Activated T-helper 2 cell treated with anti-CD3 and anti-CD28 coated beads, Interferon-gamma antibody, Interleukin-2, Interleukin-4, amounts not matched to agents 10 μg/mL and 5 μg/mL and 100 μg/mL, durations not matched to agents 14 hours and 24 hours and 36 hours (primary cell): ENCODE results near the gene C19orf47. TPM values are rescaled to one million over a fixed set of nuclear protein-coding genes. Genes with fewer than 3 reads are reported as not detected.
"Not testable (repeated sequence)": the region's sequence is repeated elsewhere in the genome, so short reads cannot be mapped to it uniquely, and the experiment has no call there.

Experiments used
- DNase-seq: peaks from one replicate; pipeline ENCODE4 v3.0.0; 2021; ENCODE audit warnings: low spot score
- H3K27ac Mint-ChIP-seq: one replicate; pipeline ENCODE4 v1.8.0; 2021; ENCODE audit warnings: mixed read lengths
- H3K27me3 Mint-ChIP-seq: one replicate; pipeline ENCODE4 v1.8.0; 2021; ENCODE audit warnings: low read depth, mixed read lengths
- H3K36me3 Mint-ChIP-seq: one replicate; pipeline ENCODE4 v1.8.0; 2021; ENCODE audit warnings: low read depth, mixed read lengths
- H3K4me1 Mint-ChIP-seq: one replicate; pipeline ENCODE4 v1.8.0; 2021; ENCODE audit warnings: low read depth, mixed read lengths
- H3K4me3 Mint-ChIP-seq: one replicate; pipeline ENCODE4 v1.8.0; 2021; ENCODE audit warnings: low read depth, mild to moderate bottlenecking, moderate library complexity, mixed read lengths
- H3K9me3 Mint-ChIP-seq: one replicate; pipeline ENCODE4 v1.8.0; 2021; ENCODE audit warnings: mixed read lengths
- intact Hi-C: fragments of 100-400 bp; cut with micrococcal nuclease; formaldehyde crosslinking; loops from one replicate; pipeline ENCODE4 v1.15.1; 2023
- total RNA-seq: library from RNA; stranded (reverse); gene quantifications from 2 replicates; pipeline ENCODE4 v1.2.3, GENCODE V29; 2022

The C19orf47 gene
- total RNA-seq, 1 donor from 2014 or later = 22.4 TPM

- Mint-ChIP-seq H3K9me3 (no peaks in the 10 kb centered on the region), H3K4me3 (no peak overlapping the region), H3K27me3 (no peaks in the 10 kb centered on the region), H3K4me1 (no peaks in the 10 kb centered on the region), H3K27ac (no peak overlapping the region), H3K36me3 (peaks cover 40% of the 10 kb centered on the region)
- no peak for DNase-seq
- intact Hi-C loops = no loop called here
Measured at GRCh38 chr19:40335101-40335500, 13.1 kb downstream of the C19orf47 start.

- H3K4me3 Mint-ChIP-seq, H3K4me1 Mint-ChIP-seq, H3K27me3 Mint-ChIP-seq, H3K9me3 Mint-ChIP-seq, DNase-seq, H3K27ac Mint-ChIP-seq, intact Hi-C loops: not testable (repeated sequence)
- peaks cover 41% of the 10 kb centered on the region for H3K36me3 Mint-ChIP-seq
Measured at GRCh38 chr19:40333083-40333482, 15.1 kb downstream of the C19orf47 start.

GRCh38 chr19:40332669-40333068, 15.5 kb downstream of the C19orf47 start:
- Mint-ChIP-seq H3K9me3 (no peaks in the 10 kb centered on the region), H3K36me3 (peaks cover 41% of the 10 kb centered on the region)

GRCh38 chr19:40331052-40331451, 17.1 kb downstream of the C19orf47 start:
- Mint-ChIP-seq H3K4me3 (no peak overlapping the region), H3K36me3 (peaks cover 48% of the 10 kb centered on the region), H3K27ac (no peak overlapping the region), H3K9me3 (no peaks in the 10 kb centered on the region), H3K4me1 (no peaks in the 10 kb centered on the region), H3K27me3 (no peaks in the 10 kb centered on the region)
- intact Hi-C loops = no loop called here
- DNase-seq = no peak

More at GRCh38 chr19:40332669-40333068, 15.5 kb downstream of the C19orf47 start:
- intact Hi-C loops = no loop called here
- no peak overlapping the region for H3K4me3 Mint-ChIP-seq
- H3K27ac Mint-ChIP-seq = no peak overlapping the region
- no peaks in the 10 kb centered on the region for H3K4me1 Mint-ChIP-seq
- DNase-seq = no peak
- H3K27me3 Mint-ChIP-seq = no peaks in the 10 kb centered on the region

- Mint-ChIP-seq H3K27ac (no peak overlapping the region), H3K4me1 (no peaks in the 10 kb centered on the region), H3K36me3 (peaks cover 65% of the 10 kb centered on the region), H3K9me3 (no peaks in the 10 kb centered on the region), H3K4me3 (no peak overlapping the region), H3K27me3 (no peaks in the 10 kb centered on the region)
- DNase-seq = no peak
- intact Hi-C loops = no loop called here
Measured at GRCh38 chr19:40326201-40326600, 22.0 kb downstream of the C19orf47 start.

- no peak overlapping the region for H3K27ac Mint-ChIP-seq
- no peak for DNase-seq
- no peaks in the 10 kb centered on the region for H3K9me3 Mint-ChIP-seq
- no peak overlapping the region for H3K4me3 Mint-ChIP-seq
- H3K36me3 Mint-ChIP-seq = peaks cover 60% of the 10 kb centered on the region
- no peaks in the 10 kb centered on the region for H3K4me1 Mint-ChIP-seq
- no peaks in the 10 kb centered on the region for H3K27me3 Mint-ChIP-seq
- intact Hi-C loops = no loop called here
Measured at GRCh38 chr19:40323705-40324104, 24.5 kb downstream of the C19orf47 start.

GRCh38 chr19:40322951-40323615, 25.1 kb downstream of the C19orf47 start:
- H3K27ac Mint-ChIP-seq = no peak overlapping the region
- H3K4me3 Mint-ChIP-seq = no peak overlapping the region
- H3K9me3 Mint-ChIP-seq = no peaks in the 10 kb centered on the region
- H3K36me3 Mint-ChIP-seq = peaks cover 56% of the 10 kb centered on the region
- no peaks in the 10 kb centered on the region for H3K27me3 Mint-ChIP-seq
- DNase-seq = no peak
- H3K4me1 Mint-ChIP-seq = no peaks in the 10 kb centered on the region
- intact Hi-C loops = no loop called here

- peaks cover 51% of the 10 kb centered on the region for H3K36me3 Mint-ChIP-seq
Measured at GRCh38 chr19:40322271-40322610, 26.0 kb downstream of the C19orf47 start.

GRCh38 chr19:40321566-40322270, 26.5 kb downstream of the C19orf47 start:
- DNase-seq = no peak
- no peak overlapping the region for H3K4me3 Mint-ChIP-seq
- intact Hi-C loops = no loop called here
- H3K4me1 Mint-ChIP-seq = no peaks in the 10 kb centered on the region
- no peaks in the 10 kb centered on the region for H3K9me3 Mint-ChIP-seq
- peaks cover 50% of the 10 kb centered on the region for H3K36me3 Mint-ChIP-seq
- no peak overlapping the region for H3K27ac Mint-ChIP-seq
- H3K27me3 Mint-ChIP-seq = no peaks in the 10 kb centered on the region

More at GRCh38 chr19:40322271-40322610, 26.0 kb downstream of the C19orf47 start:
- no peak for DNase-seq
- intact Hi-C loops = no loop called here
- Mint-ChIP-seq H3K9me3 (no peaks in the 10 kb centered on the region), H3K4me3 (no peak overlapping the region), H3K27me3 (no peaks in the 10 kb centered on the region), H3K27ac (no peak overlapping the region), H3K4me1 (no peaks in the 10 kb centered on the region)

- H3K27me3 Mint-ChIP-seq = no peaks in the 10 kb centered on the region
- H3K9me3 Mint-ChIP-seq = no peaks in the 10 kb centered on the region
- no peak for DNase-seq
- intact Hi-C loops = no loop called here
- H3K36me3 Mint-ChIP-seq = peaks cover 46% of the 10 kb centered on the region
- no peaks in the 10 kb centered on the region for H3K4me1 Mint-ChIP-seq
- no peak overlapping the region for H3K27ac Mint-ChIP-seq
- no peak overlapping the region for H3K4me3 Mint-ChIP-seq
Measured at GRCh38 chr19:40321076-40321475, 27.1 kb downstream of the C19orf47 start.

- no peaks in the 10 kb centered on the region for H3K4me1 Mint-ChIP-seq
Measured at GRCh38 chr19:40320558-40320935, 27.6 kb downstream of the C19orf47 start.

GRCh38 chr19:40317338-40317737, 30.9 kb downstream of the C19orf47 start:
- H3K36me3 Mint-ChIP-seq = peaks cover 14% of the 10 kb centered on the region
- no peak overlapping the region for H3K4me3 Mint-ChIP-seq
- no peaks in the 10 kb centered on the region for H3K4me1 Mint-ChIP-seq
- intact Hi-C loops = no loop called here
- H3K27me3 Mint-ChIP-seq = no peaks in the 10 kb centered on the region
- no peak for DNase-seq
- H3K9me3 Mint-ChIP-seq = no peaks in the 10 kb centered on the region
- no peak overlapping the region for H3K27ac Mint-ChIP-seq

More at GRCh38 chr19:40320558-40320935, 27.6 kb downstream of the C19orf47 start:
- H3K27ac Mint-ChIP-seq = no peak overlapping the region
- H3K4me3 Mint-ChIP-seq = no peak overlapping the region
- H3K9me3 Mint-ChIP-seq = no peaks in the 10 kb centered on the region
- no peak for DNase-seq
- intact Hi-C loops = no loop called here
- H3K27me3 Mint-ChIP-seq = no peaks in the 10 kb centered on the region
- peaks cover 41% of the 10 kb centered on the region for H3K36me3 Mint-ChIP-seq

- Mint-ChIP-seq H3K27me3 (no peaks in the 10 kb centered on the region), H3K4me1 (no peaks in the 10 kb centered on the region), H3K36me3 (peaks cover 12% of the 10 kb centered on the region), H3K9me3 (no peaks in the 10 kb centered on the region), H3K27ac (no peak overlapping the region), H3K4me3 (no peak overlapping the region)
- no peak for DNase-seq
- intact Hi-C loops = no loop called here
Measured at GRCh38 chr19:40315812-40316470, 32.3 kb downstream of the C19orf47 start.
